ENCODE results near the gene WWOX. TPM values are rescaled to one million over a fixed set of nuclear protein-coding genes. Genes with fewer than 3 reads are reported as not detected.

Gene WWOX
- total RNA-seq, 1 donor from 2014 or later, result 34.9 TPM

DNA sequence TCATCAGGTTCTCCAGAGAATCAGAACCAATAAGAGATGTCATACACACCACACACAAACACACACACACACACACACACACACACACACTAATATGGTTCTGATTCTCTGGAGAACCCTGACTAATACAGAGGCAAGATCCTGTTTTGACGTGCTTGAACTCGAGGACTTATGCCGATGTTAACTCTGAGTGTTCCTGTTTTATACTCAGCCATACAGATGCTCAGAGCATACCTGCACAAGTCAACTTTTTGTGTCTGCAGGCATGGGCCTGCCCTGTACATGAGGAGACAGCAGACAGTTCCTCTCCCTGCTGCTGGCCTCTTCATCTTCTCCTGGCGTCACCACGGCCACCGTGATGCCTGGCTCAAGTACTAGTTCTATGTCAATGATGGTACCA lies 635.9 kb downstream of the WWOX start:
- TF ChIP-seq, protein P1, sequence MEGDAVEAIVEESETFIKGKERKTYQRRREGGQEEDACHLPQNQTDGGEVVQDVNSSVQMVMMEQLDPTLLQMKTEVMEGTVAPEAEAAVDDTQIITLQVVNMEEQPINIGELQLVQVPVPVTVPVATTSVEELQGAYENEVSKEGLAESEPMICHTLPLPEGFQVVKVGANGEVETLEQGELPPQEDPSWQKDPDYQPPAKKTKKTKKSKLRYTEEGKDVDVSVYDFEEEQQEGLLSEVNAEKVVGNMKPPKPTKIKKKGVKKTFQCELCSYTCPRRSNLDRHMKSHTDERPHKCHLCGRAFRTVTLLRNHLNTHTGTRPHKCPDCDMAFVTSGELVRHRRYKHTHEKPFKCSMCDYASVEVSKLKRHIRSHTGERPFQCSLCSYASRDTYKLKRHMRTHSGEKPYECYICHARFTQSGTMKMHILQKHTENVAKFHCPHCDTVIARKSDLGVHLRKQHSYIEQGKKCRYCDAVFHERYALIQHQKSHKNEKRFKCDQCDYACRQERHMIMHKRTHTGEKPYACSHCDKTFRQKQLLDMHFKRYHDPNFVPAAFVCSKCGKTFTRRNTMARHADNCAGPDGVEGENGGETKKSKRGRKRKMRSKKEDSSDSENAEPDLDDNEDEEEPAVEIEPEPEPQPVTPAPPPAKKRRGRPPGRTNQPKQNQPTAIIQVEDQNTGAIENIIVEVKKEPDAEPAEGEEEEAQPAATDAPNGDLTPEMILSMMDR (IDR thresholded peaks at IDR 0.05; ENCODE audit: insufficient read depth, low read length, poor library complexity, severe bottlenecking), result no peak
- Histone ChIP-seq H3K4me3 (ENCODE audit: low read depth, low read length) (no peak overlapping the region), H3K27me3 (ENCODE audit: control insufficient read depth, insufficient read depth, low read length) (no peaks in the 10 kb centered on the region), H3K36me3 (ENCODE audit: control insufficient read depth, insufficient read depth, low read length) (no peaks in the 10 kb centered on the region)
- DNase-seq (ENCODE audit: low read depth), result no peak

- Histone ChIP-seq H3K4me3 (ENCODE audit: low read depth, low read length) (no peak overlapping the region), H3K27me3 (ENCODE audit: control insufficient read depth, insufficient read depth, low read length) (no peaks in the 10 kb centered on the region), H3K36me3 (ENCODE audit: control insufficient read depth, insufficient read depth, low read length) (no peaks in the 10 kb centered on the region)
- TF ChIP-seq, protein P1 (IDR thresholded peaks at IDR 0.05; ENCODE audit: insufficient read depth, low read length, poor library complexity, severe bottlenecking), result no peak
- no peak for DNase-seq (ENCODE audit: low read depth)
Measured at GRCh38 chr16:78737630-78738029, 638.2 kb downstream of the WWOX start.

DNA sequence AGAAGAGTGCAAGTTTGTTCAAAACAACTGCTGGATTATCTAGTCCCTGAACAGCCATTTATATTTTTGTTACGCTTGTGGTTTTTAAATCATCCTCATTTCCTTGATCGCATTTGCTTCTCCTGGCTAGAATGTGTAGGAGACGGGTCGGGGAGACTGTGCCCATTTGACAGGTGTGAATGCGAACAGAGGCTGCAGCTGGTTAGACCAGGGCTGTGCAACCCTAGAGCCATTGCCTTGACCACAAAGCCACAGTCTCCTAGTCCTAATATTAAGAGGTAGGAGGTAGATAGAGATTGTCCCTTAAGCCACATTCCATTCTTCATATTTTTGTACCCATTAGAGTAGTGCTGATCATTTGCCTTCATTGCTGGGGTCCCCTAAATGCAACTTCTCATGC lies 639.1 kb downstream of the WWOX start:
- Histone ChIP-seq H3K4me3 (ENCODE audit: low read depth, low read length) (no peak overlapping the region), H3K27me3 (ENCODE audit: control insufficient read depth, insufficient read depth, low read length) (no peaks in the 10 kb centered on the region), H3K36me3 (ENCODE audit: control insufficient read depth, insufficient read depth, low read length) (no peaks in the 10 kb centered on the region)
- DNase-seq (ENCODE audit: low read depth), result no peak
- TF ChIP-seq, protein P1 (IDR thresholded peaks at IDR 0.05; ENCODE audit: insufficient read depth, low read length, poor library complexity, severe bottlenecking), result no peak

GRCh38 chr16:78740269-78740668 lies 640.8 kb downstream of the WWOX start:
- TF ChIP-seq, protein P1 (IDR thresholded peaks at IDR 0.05; ENCODE audit: insufficient read depth, low read length, poor library complexity, severe bottlenecking), result no peak
- Histone ChIP-seq H3K4me3 (ENCODE audit: low read depth, low read length) (no peak overlapping the region), H3K27me3 (ENCODE audit: control insufficient read depth, insufficient read depth, low read length) (no peaks in the 10 kb centered on the region), H3K36me3 (ENCODE audit: control insufficient read depth, insufficient read depth, low read length) (no peaks in the 10 kb centered on the region)
- no peak for DNase-seq (ENCODE audit: low read depth)

- no peak for DNase-seq (ENCODE audit: low read depth)
- Histone ChIP-seq H3K36me3 (ENCODE audit: control insufficient read depth, insufficient read depth, low read length) (no peaks in the 10 kb centered on the region), H3K27me3 (ENCODE audit: control insufficient read depth, insufficient read depth, low read length) (no peaks in the 10 kb centered on the region), H3K4me3 (ENCODE audit: low read depth, low read length) (no peak overlapping the region)
- TF ChIP-seq, protein P1 (IDR thresholded peaks at IDR 0.05; ENCODE audit: insufficient read depth, low read length, poor library complexity, severe bottlenecking), result no peak
Measured at GRCh38 chr16:78742501-78743283, 643.2 kb downstream of the WWOX start.

GRCh38 chr16:78743556-78743955 lies 644.1 kb downstream of the WWOX start:
- TF ChIP-seq, protein P1 (IDR thresholded peaks at IDR 0.05; ENCODE audit: insufficient read depth, low read length, poor library complexity, severe bottlenecking), result no peak
- H3K27me3 ChIP-seq (ENCODE audit: control insufficient read depth, insufficient read depth, low read length), result no peaks in the 10 kb centered on the region
- H3K36me3 ChIP-seq (ENCODE audit: control insufficient read depth, insufficient read depth, low read length), result no peaks in the 10 kb centered on the region
- no peak overlapping the region for H3K4me3 ChIP-seq (ENCODE audit: low read depth, low read length)
- DNase-seq (ENCODE audit: low read depth), result no peak

Data from kidney epithelial cell (primary cell).